Kidney epithelial cell (primary cell): ENCODE results near the gene PKNOX1. TPM values are rescaled to one million over a fixed set of nuclear protein-coding genes. Genes with fewer than 3 reads are reported as not detected.
"Not testable (repeated sequence)": the region's sequence is repeated elsewhere in the genome, so short reads cannot be mapped to it uniquely, and the experiment has no call there.

Experiments
- DNase-seq: peaks from one replicate; pipeline ENCODE4 v3.0.0-alpha.2; 2010; ENCODE audit warnings: low read depth
- H3K27me3 ChIP-seq: 2 replicates; pipeline ENCODE4 v1.6.0; 2011; ENCODE audit warnings: low read length; ENCODE audit not compliant: control insufficient read depth, insufficient read depth
- H3K36me3 ChIP-seq: 2 replicates; pipeline ENCODE4 v1.5.1; 2011; ENCODE audit warnings: low read length; ENCODE audit not compliant: control insufficient read depth, insufficient read depth
- H3K4me3 ChIP-seq: 2 replicates; pipeline ENCODE4 v1.5.1; 2011; ENCODE audit warnings: low read depth, mild to moderate bottlenecking, control low read depth, low read length
- CTCF ChIP-seq: IDR thresholded peaks from 2 replicates; pipeline ENCODE4 v1.5.1; 2011; ENCODE audit warnings: mild to moderate bottlenecking, moderate library complexity, low read length, control low read depth, inconsistent platforms; ENCODE audit not compliant: insufficient read depth, poor library complexity, severe bottlenecking
- total RNA-seq: library from RNA; depleted of rRNA; stranded (reverse); fragments of >200 nt; gene quantifications from 2 replicates; pipeline ENCODE4 v1.2.3, GENCODE V29; 2015

The PKNOX1 gene
- total RNA-seq, 1 donor from 2014 or later: 18.3 TPM

GRCh38 chr21:42991992-42992740 lies 17.8 kb downstream of the PKNOX1 start:
- no peak for TF ChIP-seq CTCF
- DNase-seq: peak; percentile 77
- Histone ChIP-seq H3K27me3 (no peaks in the 10 kb centered on the region), H3K4me3 (no peak overlapping the region), H3K36me3 (no peaks in the 10 kb centered on the region)

GRCh38 chr21:42993051-42993712 lies 18.8 kb downstream of the PKNOX1 start:
- TF ChIP-seq CTCF: no peak
- no peaks in the 10 kb centered on the region for H3K27me3 ChIP-seq
- DNase-seq: no peak
- no peak overlapping the region for H3K4me3 ChIP-seq
- no peaks in the 10 kb centered on the region for H3K36me3 ChIP-seq

GRCh38 chr21:42997053-42997452 lies 22.7 kb downstream of the PKNOX1 start:
- Histone ChIP-seq H3K4me3 (no peak overlapping the region), H3K36me3 (no peaks in the 10 kb centered on the region), H3K27me3 (no peaks in the 10 kb centered on the region)
- no peak for DNase-seq
- TF ChIP-seq CTCF: no peak

- not testable (repeated sequence) for H3K27me3 ChIP-seq, H3K36me3 ChIP-seq, H3K4me3 ChIP-seq, DNase-seq
These were observed 23.6 kb downstream of the PKNOX1 start for GRCh38 chr21:42997983-42998382.

- not testable (repeated sequence) for H3K36me3 ChIP-seq, DNase-seq, H3K4me3 ChIP-seq, H3K27me3 ChIP-seq
These were observed 24.8 kb downstream of the PKNOX1 start for GRCh38 chr21:42999152-42999551.

- H3K27me3 ChIP-seq, H3K36me3 ChIP-seq, DNase-seq, H3K4me3 ChIP-seq: not testable (repeated sequence)
These were observed 25.7 kb downstream of the PKNOX1 start for GRCh38 chr21:43000041-43000440.

- H3K4me3 ChIP-seq: no peak overlapping the region
- DNase-seq: no peak
- H3K27me3 ChIP-seq: no peaks in the 10 kb centered on the region
- TF ChIP-seq CTCF: no peak
- H3K36me3 ChIP-seq: no peaks in the 10 kb centered on the region
These were observed 27.0 kb downstream of the PKNOX1 start for GRCh38 chr21:43001316-43001715.
